Panc1 (cell line): ENCODE results near the gene NTNG2. TPM values are rescaled to one million over a fixed set of nuclear protein-coding genes. Genes with fewer than 3 reads are reported as not detected.

ENCODE experiments used
- ATAC-seq: fragments of 200-7000 bp; cut with Tn5 transposase; 2 replicates; pipeline ENCODE4 v1.9.1; 2020; ENCODE audit warnings: mild to moderate bottlenecking, moderate library complexity
- BruUV-seq: library from RNA; stranded (reverse); fragments of 400-500 nt; replicated peaks from 2 replicates; lab custom pipeline; 2021; lab: Mats Ljungman, UMichigan
- CTCF ChIA-PET: fragments of 300-600 bp; sonication (Branson Sonifier 250); formaldehyde crosslinking; loops from one replicate; lab custom pipeline; 2022; ENCODE audit warnings: antibody characterized with exemption; lab: Charles Lee
- POLR2A ChIA-PET: fragments of 300-600 bp; sonication (Branson Sonifier 250); formaldehyde crosslinking; loops from one replicate; lab custom pipeline; 2022; ENCODE audit warnings: antibody characterized with exemption; lab: Charles Lee
- DNase-seq: peaks from one replicate; pipeline ENCODE4 v3.0.0-alpha.2; 2010; ENCODE audit warnings: low read depth, low spot score
- H3K27ac ChIP-seq: 2 replicates; pipeline ENCODE4 v1.5.1; 2011; ENCODE audit warnings: mild to moderate bottlenecking, low read length, inconsistent platforms
- H3K27me3 ChIP-seq: fragments of 200-500 bp; sonication (Bioruptor generic); 2 replicates; pipeline ENCODE4 v1.6.0; 2014; ENCODE audit warnings: low read length, inconsistent platforms; ENCODE audit not compliant: control insufficient read depth, insufficient read depth
- H3K36me3 ChIP-seq: fragments of 200-500 bp; sonication (Bioruptor generic); 2 replicates; pipeline ENCODE4 v1.5.1; 2014; ENCODE audit warnings: inconsistent platforms, mild to moderate bottlenecking, low read length, moderate library complexity; ENCODE audit not compliant: control insufficient read depth, insufficient read depth
- H3K4me1 ChIP-seq: 2 replicates; pipeline ENCODE4 v1.5.1; 2011; ENCODE audit warnings: inconsistent platforms, mild to moderate bottlenecking, low read length, moderate library complexity; ENCODE audit not compliant: control insufficient read depth, insufficient read depth
- H3K4me3 ChIP-seq, 2 experiments: 2 replicates each; pipeline ENCODE4 v1.5.1; 2011 to 2012; ENCODE audit warnings: low read depth in 2 of 2, low read length in 2 of 2, mild to moderate bottlenecking in 2 of 2, inconsistent platforms in 1 of 2, moderate library complexity in 1 of 2
- H3K9me3 ChIP-seq: fragments of 200-500 bp; sonication (Bioruptor generic); 2 replicates; pipeline ENCODE4 v1.5.1; 2014; ENCODE audit warnings: low read depth, mild to moderate bottlenecking, inconsistent platforms, low read length, moderate library complexity; ENCODE audit not compliant: control insufficient read depth, insufficient read depth
- CTCF ChIP-seq: fragments of 450-650 bp; IDR thresholded peaks from 2 replicates; pipeline ENCODE4 v1.5.1; 2017; ENCODE audit warnings: mild to moderate bottlenecking
- POLR2AphosphoS5 ChIP-seq: IDR thresholded peaks from 2 replicates; pipeline ENCODE4 v1.6.1; 2012; ENCODE audit warnings: mild to moderate bottlenecking, low read depth, low read length, moderate library complexity
- REST ChIP-seq, 2 experiments: IDR thresholded peaks; 2 replicates each; pipeline ENCODE4 v1.6.1; 2011 to 2012; ENCODE audit warnings: low read depth in 2 of 2, control low read depth in 1 of 2, low read length in 1 of 2, mild to moderate bottlenecking in 1 of 2, moderate library complexity in 1 of 2; ENCODE audit not compliant: insufficient read depth in 1 of 2
- SIN3A ChIP-seq: IDR thresholded peaks from 2 replicates; pipeline ENCODE4 v1.6.1; 2012; ENCODE audit warnings: low read depth, mild to moderate bottlenecking, low read length, moderate library complexity, borderline replicate concordance; ENCODE audit not compliant: insufficient read depth
- TCF7L2 ChIP-seq: IDR thresholded peaks from 2 replicates; pipeline ENCODE4 v1.6.1; 2011; ENCODE audit warnings: mild to moderate bottlenecking, low read depth, low read length, inconsistent platforms
- in situ Hi-C: cut with HindIII; loops from 2 replicates; pipeline ENCODE4 v1.10.0; 2016; ENCODE audit warnings: low sequenced_read_pairs, low pct_unique_long_range_greater_than_20kb
- intact Hi-C: fragments of 100-400 bp; cut with micrococcal nuclease; formaldehyde crosslinking; loops from one replicate; pipeline ENCODE4 v1.10.0; 2022; ENCODE audit not compliant: unreplicated experiment
- total RNA-seq: library from RNA; stranded (reverse); gene quantifications from one replicate; pipeline ENCODE4 v1.2.1, GENCODE V29; 2021; ENCODE audit not compliant: unreplicated experiment

NTNG2 gene
- total RNA-seq, 1 experiment from 2014 or later, result 5.1 TPM

GRCh38 chr9:132221941-132222340 is 60.1 kb downstream of the NTNG2 start:
- in situ Hi-C loops (no loop called here), intact Hi-C loops (no loop called here)
- no TSS peak for BruUV-seq
- H3K4me3 ChIP-seq, result no peak overlapping the region
- ChIA-PET POLR2A (no interaction called here), CTCF (no interaction called here)
- no peaks in the 10 kb centered on the region for H3K36me3 ChIP-seq
- no peak for ATAC-seq
- no peaks in the 10 kb centered on the region for H3K4me1 ChIP-seq
- no peak overlapping the region for H3K27ac ChIP-seq
- no peak for TF ChIP-seq REST (IDR thresholded peaks at IDR 0.05; ENCODE audit: insufficient read depth in 1 of 2, low read depth in 2 of 2, low read length in 1 of 2)
- no peak for TF ChIP-seq SIN3A
- no peak for TF ChIP-seq TCF7L2
- no peak for TF ChIP-seq POLR2AphosphoS5
- no peaks in the 10 kb centered on the region for H3K27me3 ChIP-seq
- no peak for DNase-seq
- no peaks in the 10 kb centered on the region for H3K9me3 ChIP-seq

- ChIA-PET POLR2A (no interaction called here), CTCF (no interaction called here)
- Histone ChIP-seq H3K9me3 (no peaks in the 10 kb centered on the region), H3K27me3 (no peaks in the 10 kb centered on the region), H3K27ac (no peak overlapping the region), H3K4me1 (no peaks in the 10 kb centered on the region), H3K4me3 (no peak overlapping the region), H3K36me3 (no peaks in the 10 kb centered on the region)
- TF ChIP-seq SIN3A, result no peak
- TF ChIP-seq TCF7L2, result no peak
- no peak for TF ChIP-seq CTCF
- no peak for TF ChIP-seq POLR2AphosphoS5
- TF ChIP-seq REST (IDR thresholded peaks at IDR 0.05; ENCODE audit: insufficient read depth in 1 of 2, low read depth in 2 of 2, low read length in 1 of 2), result no peak
- DNase-seq, result no peak
- intact Hi-C loops, result no loop called here
- no TSS peak for BruUV-seq
- in situ Hi-C loops, result no loop called here
- no peak for ATAC-seq
Observed at GRCh38 chr9:132224645-132225044, 62.8 kb downstream of the NTNG2 start.
